Neural progenitor cell (in vitro differentiated cells): ENCODE data around the gene FANCD2OS. TPM values are rescaled to one million over a fixed set of nuclear protein-coding genes. Genes with fewer than 3 reads are reported as not detected.

Source experiments
- DNase-seq: peaks from one replicate; pipeline ENCODE4 v3.0.0-alpha.2; 2016; ENCODE audit warnings: low spot score
- H2AFZ ChIP-seq: fragments of 200-600 bp; sonication (generic); replicated peaks from 2 replicates; pipeline ENCODE4 v1.6.1; 2016; ENCODE audit warnings: antibody characterized with exemption
- H3F3A ChIP-seq: fragments of 200-600 bp; sonication (generic); 2 replicates; pipeline ENCODE4 v1.6.1; 2016; ENCODE audit warnings: antibody characterized with exemption, low read depth
- H3K27ac ChIP-seq: fragments of 200-600 bp; sonication (generic); 2 replicates; pipeline ENCODE4 v1.5.1; 2016; ENCODE audit warnings: mild to moderate bottlenecking
- H3K27me3 ChIP-seq: fragments of 200-600 bp; sonication (generic); 2 replicates; pipeline ENCODE4 v1.6.1; 2016; ENCODE audit warnings: mild to moderate bottlenecking, moderate library complexity
- H3K36me3 ChIP-seq: fragments of 200-600 bp; sonication (generic); 2 replicates; pipeline ENCODE4 v1.5.1; 2016
- H3K4me1 ChIP-seq: fragments of 200-600 bp; sonication (generic); 2 replicates; pipeline ENCODE4 v1.6.1; 2016; ENCODE audit warnings: mixed run types
- H3K4me2 ChIP-seq: fragments of 200-600 bp; sonication (generic); 2 replicates; pipeline ENCODE4 v1.6.1; 2016
- H3K4me3 ChIP-seq: fragments of 200-600 bp; sonication (generic); 2 replicates; pipeline ENCODE4 v1.5.1; 2016
- H3K79me2 ChIP-seq: fragments of 200-600 bp; sonication (generic); 2 replicates; pipeline ENCODE4 v1.6.1; 2016; ENCODE audit warnings: low read depth
- H3K9ac ChIP-seq: fragments of 200-600 bp; sonication (generic); 2 replicates; pipeline ENCODE4 v1.6.1; 2016
- H3K9me3 ChIP-seq: fragments of 200-600 bp; sonication (generic); 2 replicates; pipeline ENCODE4 v1.5.1; 2016; ENCODE audit warnings: low read depth
- H4K20me1 ChIP-seq: fragments of 200-600 bp; sonication (generic); 2 replicates; pipeline ENCODE4 v1.6.1; 2016; ENCODE audit warnings: low read depth
- H3K27ac Mint-ChIP-seq: 3 replicates; pipeline ENCODE4 v1.8.0; 2021; ENCODE audit warnings: mixed read lengths
- H3K27me3 Mint-ChIP-seq: 2 replicates; pipeline ENCODE4 v1.8.0; 2022; ENCODE audit warnings: low read depth, mild to moderate bottlenecking, inconsistent platforms, moderate library complexity, mixed read lengths; ENCODE audit not compliant: insufficient read depth
- H3K36me3 Mint-ChIP-seq: 3 replicates; pipeline ENCODE4 v1.8.0; 2021; ENCODE audit warnings: mixed read lengths
- H3K4me1 Mint-ChIP-seq: 3 replicates; pipeline ENCODE4 v1.8.0; 2021; ENCODE audit warnings: mixed read lengths
- H3K4me3 Mint-ChIP-seq: 3 replicates; pipeline ENCODE4 v1.8.0; 2021; ENCODE audit warnings: mild to moderate bottlenecking, moderate library complexity, mixed read lengths
- H3K9me3 Mint-ChIP-seq: 3 replicates; pipeline ENCODE4 v1.8.0; 2020; ENCODE audit warnings: mixed read lengths
- CTCF ChIP-seq: fragments of 200-600 bp; sonication (generic); IDR thresholded peaks from 2 replicates; pipeline ENCODE4 v1.5.1; 2017; ENCODE audit warnings: antibody characterized with exemption, mild to moderate bottlenecking
- EZH2 ChIP-seq: fragments of 200-600 bp; sonication (generic); IDR thresholded peaks from 2 replicates; pipeline ENCODE4 v1.6.1; 2017; ENCODE audit warnings: antibody characterized with exemption, mild to moderate bottlenecking, moderate library complexity
- EZH2phosphoT487 ChIP-seq: fragments of 200-600 bp; sonication (generic); IDR thresholded peaks from 2 replicates; pipeline ENCODE4 v1.6.1; 2017; ENCODE audit warnings: antibody characterized with exemption
- total RNA-seq: library from RNA; depleted of rRNA; stranded (reverse); fragments of >200 nt; gene quantifications from 2 replicates; pipeline ENCODE4 v1.2.3, GENCODE V29; 2015; ENCODE audit warnings: low replicate concordance

Gene FANCD2OS
- total RNA-seq, 1 donor from 2014 or later = not detected

GRCh38 chr3:10154335-10155122 is 46.5 kb upstream of the FANCD2OS start:
- no peaks in the 10 kb centered on the region for H3K9me3 Mint-ChIP-seq
- H3K9me3 ChIP-seq = no peaks in the 10 kb centered on the region
- H3K4me3 Mint-ChIP-seq = no peak overlapping the region
- no peak overlapping the region for H3K4me2 ChIP-seq
- peaks cover 24% of the 10 kb centered on the region for H3K36me3 Mint-ChIP-seq
- no peak overlapping the region for H3K4me3 ChIP-seq
- H3K27me3 ChIP-seq = no peaks in the 10 kb centered on the region
- no peak overlapping the region for H3K27ac ChIP-seq
- no peak for DNase-seq
- no peaks in the 10 kb centered on the region for H3K4me1 ChIP-seq
- H4K20me1 ChIP-seq = no peaks in the 10 kb centered on the region
- H3K27ac Mint-ChIP-seq = no peak overlapping the region
- no peaks in the 10 kb centered on the region for H3K4me1 Mint-ChIP-seq
- no peaks in the 10 kb centered on the region for H3F3A ChIP-seq
- H3K79me2 ChIP-seq = no peaks in the 10 kb centered on the region
- H3K36me3 ChIP-seq = peaks cover 13% of the 10 kb centered on the region
- H3K9ac ChIP-seq = no peak overlapping the region
- TF ChIP-seq EZH2 = no peak
- TF ChIP-seq CTCF = no peak
- TF ChIP-seq EZH2phosphoT487 = no peak
- peaks cover 2% of the 10 kb centered on the region for H3K27me3 Mint-ChIP-seq
- H2AFZ ChIP-seq = no peak overlapping the region

DNA sequence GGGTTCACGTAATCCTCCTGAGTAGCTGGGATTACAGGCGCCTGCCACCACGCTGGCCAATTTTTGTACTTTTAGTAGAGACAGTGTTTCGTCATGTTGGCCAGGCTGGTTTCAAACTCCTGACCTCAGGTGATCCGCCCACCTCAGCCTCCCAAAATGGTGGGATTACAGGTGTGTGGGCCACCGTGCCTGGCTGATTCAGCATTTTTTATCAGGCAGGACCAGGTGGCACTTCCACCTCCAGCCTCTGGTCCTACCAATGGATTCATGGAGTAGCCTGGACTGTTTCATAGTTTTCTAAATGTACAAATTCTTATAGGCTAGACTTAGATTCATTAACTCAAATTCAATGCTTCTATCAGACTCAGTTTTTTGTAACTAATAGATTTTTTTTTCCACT is 42.9 kb upstream of the FANCD2OS start:
- H3K9me3 Mint-ChIP-seq = no peaks in the 10 kb centered on the region

DNA sequence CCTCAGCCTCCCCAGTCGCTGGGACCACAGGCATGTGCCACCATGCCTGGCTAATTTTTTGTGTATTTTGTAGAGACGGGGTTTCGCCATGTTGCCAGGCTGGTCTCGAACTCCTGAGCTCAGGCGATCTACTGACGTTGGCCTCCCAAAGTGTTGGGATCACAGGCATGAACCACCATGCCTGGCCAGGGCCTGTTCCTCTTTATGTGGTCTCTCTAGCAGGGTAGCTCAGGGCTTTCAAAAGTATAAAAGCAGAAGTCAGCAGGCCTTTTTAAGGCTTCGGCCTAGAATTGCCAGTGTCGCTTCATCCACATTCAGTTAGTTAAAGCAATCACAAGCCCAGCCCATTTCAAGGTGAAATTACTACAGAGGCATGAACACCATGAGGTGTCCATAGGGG is 41.2 kb upstream of the FANCD2OS start:
- Histone ChIP-seq H4K20me1 (peaks cover 8% of the 10 kb centered on the region), H3K27me3 (no peaks in the 10 kb centered on the region), H3F3A (no peaks in the 10 kb centered on the region), H3K4me3 (no peak overlapping the region), H3K79me2 (peaks cover 25% of the 10 kb centered on the region), H3K9me3 (no peaks in the 10 kb centered on the region), H2AFZ (no peak overlapping the region), H3K4me1 (no peaks in the 10 kb centered on the region), H3K36me3 (peaks cover 18% of the 10 kb centered on the region), H3K9ac (no peak overlapping the region), H3K4me2 (no peak overlapping the region), H3K27ac (no peak overlapping the region)
- no peak for TF ChIP-seq EZH2
- TF ChIP-seq CTCF = no peak
- TF ChIP-seq EZH2phosphoT487 = no peak
- Mint-ChIP-seq H3K4me3 (no peak overlapping the region), H3K9me3 (no peaks in the 10 kb centered on the region), H3K4me1 (peaks cover 4% of the 10 kb centered on the region), H3K27me3 (no peaks in the 10 kb centered on the region), H3K27ac (no peak overlapping the region), H3K36me3 (peaks cover 31% of the 10 kb centered on the region)
- no peak for DNase-seq

More for the DNA sequence above, 42.9 kb upstream of the FANCD2OS start:
- Histone ChIP-seq H3F3A (no peaks in the 10 kb centered on the region), H3K36me3 (peaks cover 13% of the 10 kb centered on the region), H3K27me3 (no peaks in the 10 kb centered on the region), H3K9me3 (no peaks in the 10 kb centered on the region), H2AFZ (no peak overlapping the region), H3K9ac (no peak overlapping the region), H3K27ac (no peak overlapping the region), H3K79me2 (peaks cover 8% of the 10 kb centered on the region), H3K4me2 (no peak overlapping the region), H4K20me1 (peaks cover 5% of the 10 kb centered on the region), H3K4me1 (no peaks in the 10 kb centered on the region), H3K4me3 (no peak overlapping the region)
- no peak for DNase-seq
- H3K4me3 Mint-ChIP-seq = no peak overlapping the region
- H3K27ac Mint-ChIP-seq = no peak overlapping the region
- H3K4me1 Mint-ChIP-seq = no peaks in the 10 kb centered on the region
- H3K36me3 Mint-ChIP-seq = peaks cover 29% of the 10 kb centered on the region
- TF ChIP-seq EZH2phosphoT487 (no peak), EZH2 (no peak), CTCF (no peak)
- no peaks in the 10 kb centered on the region for H3K27me3 Mint-ChIP-seq
